Erythroblast (primary cell): ENCODE measurements around the gene FNBP1L.

Experiments used
- GATA1 ChIP-seq: IDR thresholded peaks from 2 replicates; pipeline ENCODE4 v1.6.1; 2011; ENCODE audit warnings: low read depth, mild to moderate bottlenecking, control low read depth, low read length, moderate library complexity
- POLR2A ChIP-seq: IDR thresholded peaks from 2 replicates; pipeline ENCODE4 v1.6.1; 2011; ENCODE audit warnings: mild to moderate bottlenecking, low read length

GRCh38 chr1:93506126-93506525 is 58.2 kb downstream of the FNBP1L start:
- TF ChIP-seq POLR2A, result no peak
- no peak for TF ChIP-seq GATA1
